WTC11 (cell line): ENCODE results near the gene TTN. TPM values are rescaled to one million over a fixed set of nuclear protein-coding genes. Genes with fewer than 3 reads are reported as not detected.

ENCODE experiments used
- ATAC-seq: fragments of 200-7000 bp; cut with Tn5 transposase; 2 replicates; pipeline ENCODE4 v1.10.0; 2021; ENCODE audit warnings: mild to moderate bottlenecking, moderate library complexity
- CTCF ChIA-PET: fragments of 300-600 bp; sonication (Branson Sonifier 250); formaldehyde crosslinking; loops from one replicate; lab custom pipeline; 2021; ENCODE audit warnings: antibody characterized with exemption; lab: Charles Lee
- POLR2A ChIA-PET: fragments of 350-600 bp; sonication (Branson Sonifier 250); formaldehyde crosslinking; loops from one replicate; lab custom pipeline; 2021; ENCODE audit warnings: antibody characterized with exemption; lab: Charles Lee
- DNase-seq: peaks from one replicate; pipeline ENCODE4 v3.0.0; 2021; ENCODE audit warnings: low spot score
- H3K27ac Mint-ChIP-seq: 2 replicates; pipeline ENCODE4 v1.8.0; 2021; ENCODE audit warnings: mixed read lengths
- H3K27me3 Mint-ChIP-seq: 2 replicates; pipeline ENCODE4 v1.8.0; 2021; ENCODE audit warnings: low read depth, mild to moderate bottlenecking, moderate library complexity, mixed read lengths
- H3K36me3 Mint-ChIP-seq: 2 replicates; pipeline ENCODE4 v1.8.0; 2021; ENCODE audit warnings: mixed read lengths
- H3K4me1 Mint-ChIP-seq: 2 replicates; pipeline ENCODE4 v1.8.0; 2022; ENCODE audit warnings: mixed read lengths
- H3K4me3 Mint-ChIP-seq: 2 replicates; pipeline ENCODE4 v1.8.0; 2021; ENCODE audit warnings: mild to moderate bottlenecking, moderate library complexity, mixed read lengths
- H3K9me3 Mint-ChIP-seq: 2 replicates; pipeline ENCODE4 v1.8.0; 2021; ENCODE audit warnings: mixed read lengths
- CREM ChIP-seq: sonication (generic); formaldehyde crosslinking; IDR thresholded peaks from 2 replicates; pipeline ENCODE4 v1.8.1; 2022; ENCODE audit warnings: mild to moderate bottlenecking, missing genetic modification reagents, moderate library complexity
- ETV6 ChIP-seq: sonication (generic); formaldehyde crosslinking; IDR thresholded peaks from 2 replicates; pipeline ENCODE4 v1.8.1; 2022; ENCODE audit warnings: mild to moderate bottlenecking, missing genetic modification reagents
- NR2C2 ChIP-seq: sonication (generic); formaldehyde crosslinking; IDR thresholded peaks from 2 replicates; pipeline ENCODE4 v1.8.0; 2022; ENCODE audit warnings: mild to moderate bottlenecking, missing genetic modification reagents
- PRDM15 ChIP-seq: sonication (generic); formaldehyde crosslinking; IDR thresholded peaks from 2 replicates; pipeline ENCODE4 v1.8.0; 2022; ENCODE audit warnings: missing genetic modification reagents
- ZBTB21 ChIP-seq: sonication (generic); formaldehyde crosslinking; IDR thresholded peaks from 2 replicates; pipeline ENCODE4 v1.8.1; 2023; ENCODE audit warnings: mild to moderate bottlenecking, missing genetic modification reagents, borderline replicate concordance
- ZNF281 ChIP-seq: sonication (generic); formaldehyde crosslinking; IDR thresholded peaks from 2 replicates; pipeline ENCODE4 v1.8.0; 2023; ENCODE audit warnings: mild to moderate bottlenecking, missing genetic modification reagents
- ZNF423 ChIP-seq: fragments of 250-450 bp; sonication (Bioruptor Pico); IDR thresholded peaks from 2 replicates; pipeline ENCODE4 v2.1.2; 2022; ENCODE audit warnings: mild to moderate bottlenecking, moderate library complexity
- total RNA-seq: library from RNA; stranded (reverse); gene quantifications from 3 replicates; pipeline ENCODE4 v1.2.3, GENCODE V29; 2021
- TF ChIP-seq, protein P1 (sequence below): fragments of 250-450 bp; sonication (Bioruptor Pico); IDR thresholded peaks from 2 replicates; pipeline ENCODE4 v1.9.0; 2021; ENCODE audit warnings: mild to moderate bottlenecking
- TF ChIP-seq, protein P2 (sequence below): sonication (generic); formaldehyde crosslinking; IDR thresholded peaks from 2 replicates; pipeline ENCODE4 v1.8.1; 2023; ENCODE audit warnings: mild to moderate bottlenecking, missing genetic modification reagents, moderate library complexity
- TF ChIP-seq, protein P3 (sequence below): fragments of 250-450 bp; sonication (Bioruptor Pico); IDR thresholded peaks from 2 replicates; pipeline ENCODE4 v1.9.0; 2021; ENCODE audit warnings: moderate library complexity, mild to moderate bottlenecking, inconsistent platforms, borderline replicate concordance

The TTN gene
- total RNA-seq, 1 experiment from 2014 or later, result 4.7 TPM

GRCh38 chr2:178827739-178828485 lies 20.7 kb upstream of the TTN start:
- POLR2A ChIA-PET, result interaction anchor here (0.8 kb wide), 1 partner anchor 16 kb away, joined by 3 read pairs; no protein-coding TSS in a partner anchor
- peaks cover 6% of the 10 kb centered on the region; the same call in 1 of the 2 replicates for H3K9me3 Mint-ChIP-seq
- no peak for ATAC-seq
- no peaks in the 10 kb centered on the region for H3K27me3 Mint-ChIP-seq
- no peak for TF ChIP-seq NR2C2
- TF ChIP-seq, protein P1, sequence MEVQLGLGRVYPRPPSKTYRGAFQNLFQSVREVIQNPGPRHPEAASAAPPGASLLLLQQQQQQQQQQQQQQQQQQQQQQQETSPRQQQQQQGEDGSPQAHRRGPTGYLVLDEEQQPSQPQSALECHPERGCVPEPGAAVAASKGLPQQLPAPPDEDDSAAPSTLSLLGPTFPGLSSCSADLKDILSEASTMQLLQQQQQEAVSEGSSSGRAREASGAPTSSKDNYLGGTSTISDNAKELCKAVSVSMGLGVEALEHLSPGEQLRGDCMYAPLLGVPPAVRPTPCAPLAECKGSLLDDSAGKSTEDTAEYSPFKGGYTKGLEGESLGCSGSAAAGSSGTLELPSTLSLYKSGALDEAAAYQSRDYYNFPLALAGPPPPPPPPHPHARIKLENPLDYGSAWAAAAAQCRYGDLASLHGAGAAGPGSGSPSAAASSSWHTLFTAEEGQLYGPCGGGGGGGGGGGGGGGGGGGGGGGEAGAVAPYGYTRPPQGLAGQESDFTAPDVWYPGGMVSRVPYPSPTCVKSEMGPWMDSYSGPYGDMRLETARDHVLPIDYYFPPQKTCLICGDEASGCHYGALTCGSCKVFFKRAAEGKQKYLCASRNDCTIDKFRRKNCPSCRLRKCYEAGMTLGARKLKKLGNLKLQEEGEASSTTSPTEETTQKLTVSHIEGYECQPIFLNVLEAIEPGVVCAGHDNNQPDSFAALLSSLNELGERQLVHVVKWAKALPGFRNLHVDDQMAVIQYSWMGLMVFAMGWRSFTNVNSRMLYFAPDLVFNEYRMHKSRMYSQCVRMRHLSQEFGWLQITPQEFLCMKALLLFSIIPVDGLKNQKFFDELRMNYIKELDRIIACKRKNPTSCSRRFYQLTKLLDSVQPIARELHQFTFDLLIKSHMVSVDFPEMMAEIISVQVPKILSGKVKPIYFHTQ, result no peak
- TF ChIP-seq, all 79 proteins: peak for 0
- peaks cover 13% of the 10 kb centered on the region for H3K4me1 Mint-ChIP-seq
- no peak overlapping the region for H3K27ac Mint-ChIP-seq
- no peak overlapping the region for H3K4me3 Mint-ChIP-seq
- CTCF ChIA-PET, result interaction anchor here (0.6 kb wide), 1 partner anchor 300 kb away, joined by 3 read pairs; no protein-coding TSS in a partner anchor
- DNase-seq, result no peak
- H3K36me3 Mint-ChIP-seq, result no peaks in the 10 kb centered on the region

DNA sequence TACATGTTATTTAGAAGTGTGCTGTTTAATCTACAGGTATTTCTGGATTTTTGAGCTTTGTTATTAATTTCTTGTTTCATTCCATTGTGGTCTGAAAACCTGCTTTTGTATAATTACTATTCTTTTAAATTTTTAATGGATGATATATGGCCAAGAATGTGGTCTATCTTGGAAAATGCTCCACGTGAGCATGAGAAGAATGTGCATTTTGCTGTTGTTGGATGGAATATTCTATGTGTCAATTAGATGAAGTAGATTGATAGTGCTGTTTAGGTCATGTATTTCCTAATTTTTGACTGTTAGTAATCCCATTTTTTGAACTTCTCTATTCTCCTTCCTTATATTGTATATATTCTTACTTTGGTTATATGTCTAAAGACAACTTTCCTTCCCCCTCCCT lies 19.9 kb upstream of the TTN start:
- no peak for TF ChIP-seq ZNF423 (CRISPR knock-in tag)
- TF ChIP-seq, protein P2, sequence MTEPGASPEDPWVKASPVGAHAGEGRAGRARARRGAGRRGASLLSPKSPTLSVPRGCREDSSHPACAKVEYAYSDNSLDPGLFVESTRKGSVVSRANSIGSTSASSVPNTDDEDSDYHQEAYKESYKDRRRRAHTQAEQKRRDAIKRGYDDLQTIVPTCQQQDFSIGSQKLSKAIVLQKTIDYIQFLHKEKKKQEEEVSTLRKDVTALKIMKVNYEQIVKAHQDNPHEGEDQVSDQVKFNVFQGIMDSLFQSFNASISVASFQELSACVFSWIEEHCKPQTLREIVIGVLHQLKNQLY, result no peak
- TF ChIP-seq, protein P3, sequence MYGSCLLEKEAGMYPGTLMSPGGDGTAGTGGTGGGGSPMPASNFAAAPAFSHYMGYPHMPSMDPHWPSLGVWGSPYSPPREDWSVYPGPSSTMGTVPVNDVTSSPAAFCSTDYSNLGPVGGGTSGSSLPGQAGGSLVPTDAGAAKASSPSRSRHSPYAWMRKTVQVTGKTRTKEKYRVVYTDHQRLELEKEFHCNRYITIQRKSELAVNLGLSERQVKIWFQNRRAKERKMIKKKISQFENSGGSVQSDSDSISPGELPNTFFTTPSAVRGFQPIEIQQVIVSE (CRISPR knock-in tag), result no peak
- no peaks in the 10 kb centered on the region for H3K27me3 Mint-ChIP-seq
- no peak overlapping the region for H3K4me3 Mint-ChIP-seq
- peaks cover 13% of the 10 kb centered on the region for H3K4me1 Mint-ChIP-seq
- no peak for DNase-seq
- ATAC-seq, result no peak
- POLR2A ChIA-PET, result interaction anchor here (0.8 kb wide), 1 partner anchor 16 kb away, joined by 3 read pairs; no protein-coding TSS in a partner anchor
- peaks cover 6% of the 10 kb centered on the region; the same call in 1 of the 2 replicates for H3K9me3 Mint-ChIP-seq
- CTCF ChIA-PET, result interaction anchor here (0.6 kb wide), 1 partner anchor 301 kb away, joined by 3 read pairs; no protein-coding TSS in a partner anchor
- H3K36me3 Mint-ChIP-seq, result no peaks in the 10 kb centered on the region
- no peak overlapping the region for H3K27ac Mint-ChIP-seq

DNA sequence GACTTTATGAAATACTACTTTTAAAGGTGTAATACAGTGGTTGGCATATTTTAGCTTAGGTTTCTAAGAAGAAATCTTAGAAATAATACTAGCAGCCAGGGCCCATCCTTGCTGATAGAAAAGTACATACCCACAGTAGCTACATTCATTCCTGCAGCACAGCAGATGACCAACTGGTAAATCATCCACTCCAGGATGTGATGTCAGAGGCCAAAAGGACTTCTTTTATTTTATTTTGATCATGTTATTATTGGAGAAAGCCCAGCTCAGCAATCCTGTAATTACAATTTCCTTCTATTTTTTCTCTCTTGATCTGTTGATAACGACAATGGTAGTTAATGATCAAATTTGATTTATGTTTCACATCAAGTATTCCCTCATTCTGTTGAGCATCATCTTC lies 18.0 kb upstream of the TTN start:
- H3K27me3 Mint-ChIP-seq, result no peaks in the 10 kb centered on the region

More for the DNA sequence above, 18.0 kb upstream of the TTN start:
- Mint-ChIP-seq H3K9me3 (peaks cover 6% of the 10 kb centered on the region; the same call in 1 of the 2 replicates), H3K4me3 (no peak overlapping the region), H3K27ac (no peak overlapping the region), H3K36me3 (no peaks in the 10 kb centered on the region)
- ChIA-PET POLR2A (no interaction called here), CTCF (no interaction called here)
- no peak for ATAC-seq
- no peak for DNase-seq
- TF ChIP-seq PRDM15 (CRISPR knock-in tag) (no peak), ETV6 (CRISPR knock-in tag) (no peak), CREM (CRISPR knock-in tag) (no peak), ZNF281 (CRISPR knock-in tag) (no peak), ZBTB21 (no peak)
- TF ChIP-seq, all 79 proteins: peak for 0
- peaks cover 11% of the 10 kb centered on the region for H3K4me1 Mint-ChIP-seq
